GM12891 (cell line): ENCODE measurements around the gene MMP28.

Source experiments
- DNase-seq: peaks from one replicate; pipeline ENCODE4 v3.0.0; 2011; ENCODE audit warnings: low spot score; ENCODE audit not compliant: insufficient read length
- FAIRE-seq: peaks from 2 replicates; lab custom pipeline; 2011; peaks lifted over from hg19 to GRCh38; lab: Jason Lieb, UNC
- PAX5 ChIP-seq: IDR thresholded peaks from 2 replicates; pipeline ENCODE4 v1.6.1; 2011; ENCODE audit warnings: low read length, moderate library complexity, mild to moderate bottlenecking; ENCODE audit not compliant: insufficient read depth, severe bottlenecking
- POLR2A ChIP-seq: IDR thresholded peaks from 2 replicates; pipeline ENCODE4 v1.6.1; 2011; ENCODE audit warnings: low read depth, low read length, control low read depth
- POLR2AphosphoS5 ChIP-seq: IDR thresholded peaks from 2 replicates; pipeline ENCODE4 v1.6.1; 2011; ENCODE audit warnings: low read depth, low read length, control low read depth
- POU2F2 ChIP-seq: IDR thresholded peaks from 2 replicates; pipeline ENCODE4 v1.6.1; 2011; ENCODE audit warnings: low read depth, mild to moderate bottlenecking, control low read depth, low read length, moderate library complexity
- SPI1 ChIP-seq: IDR thresholded peaks from 2 replicates; pipeline ENCODE4 v1.6.1; 2011; ENCODE audit warnings: low read depth, low read length, control low read depth
- TAF1 ChIP-seq: IDR thresholded peaks from 2 replicates; pipeline ENCODE4 v1.6.1; 2011; ENCODE audit warnings: low read depth, low read length, control low read depth

The MMP28 gene

GRCh38 chr17:35801583-35802224 is 6.3 kb upstream of the MMP28 start:
- FAIRE-seq = no peak
- DNase-seq = no peak
- TF ChIP-seq TAF1 = no peak
- no peak for TF ChIP-seq PAX5
- no peak for TF ChIP-seq POU2F2
- no peak for TF ChIP-seq SPI1
- no peak for TF ChIP-seq POLR2AphosphoS5
- TF ChIP-seq POLR2A = no peak

DNA sequence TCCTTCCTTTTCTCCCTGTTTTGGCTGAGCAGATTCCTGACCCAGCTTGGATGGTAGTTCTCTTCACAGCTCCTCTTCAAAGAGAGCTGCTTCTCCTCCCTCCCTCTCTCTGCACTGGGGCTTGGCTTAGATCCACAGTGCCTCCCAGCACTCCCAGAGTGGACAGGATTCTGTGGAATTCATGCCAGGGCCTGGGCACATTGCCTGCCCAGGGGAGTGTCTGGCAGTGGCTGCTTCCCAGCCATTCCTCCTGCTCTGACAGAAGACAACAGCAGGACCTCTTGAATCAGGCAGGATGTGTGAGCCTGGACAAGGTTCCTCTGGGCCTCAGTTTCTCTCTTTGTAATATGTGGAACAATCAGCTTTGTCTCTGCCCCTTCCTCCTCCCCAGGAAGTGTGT is 4.5 kb upstream of the MMP28 start:
- FAIRE-seq (no peak), DNase-seq (no peak)
- TF ChIP-seq SPI1 (no peak), PAX5 (no peak), POU2F2 (no peak), TAF1 (no peak)

GRCh38 chr17:35797918-35798317 is 2.5 kb upstream of the MMP28 start:
- no peak for DNase-seq
- FAIRE-seq = no peak
- TF ChIP-seq SPI1 = no peak
- no peak for TF ChIP-seq POU2F2

- TF ChIP-seq POU2F2 (no peak), TAF1 (no peak), SPI1 (no peak), POLR2A (no peak), PAX5 (no peak), POLR2AphosphoS5 (no peak)
- FAIRE-seq (no peak), DNase-seq (no peak)
Measured at GRCh38 chr17:35797370-35797769, 1.9 kb upstream of the MMP28 start.

GRCh38 chr17:35796942-35797341 is 1.5 kb upstream of the MMP28 start:
- TF ChIP-seq POLR2A (no peak), POLR2AphosphoS5 (no peak), TAF1 (no peak), POU2F2 (no peak), PAX5 (no peak), SPI1 (no peak)

DNA sequence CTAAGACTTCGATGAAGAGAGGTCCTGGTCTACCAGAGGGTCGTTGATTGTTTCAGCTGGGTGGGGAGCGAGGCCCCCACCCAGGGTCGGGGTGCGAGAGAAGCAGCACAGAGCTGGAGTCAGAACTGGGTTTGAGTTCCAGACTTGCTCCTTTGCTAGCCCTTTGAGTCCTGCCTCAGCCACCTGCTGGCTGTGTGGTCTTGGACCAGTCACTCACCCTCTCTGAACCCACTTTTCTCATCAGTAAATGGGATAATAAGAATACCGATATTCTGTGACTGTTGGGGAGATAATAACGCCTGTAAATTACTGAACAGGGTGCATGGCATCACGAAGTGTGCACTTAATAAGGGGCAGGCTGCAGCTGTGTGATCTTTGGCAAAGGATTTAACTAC is 427 bp upstream of the MMP28 start:
- FAIRE-seq = no peak
- no peak for TF ChIP-seq POLR2AphosphoS5
- no peak for TF ChIP-seq PAX5
- TF ChIP-seq TAF1 = no peak
- no peak for TF ChIP-seq POLR2A
- no peak for TF ChIP-seq SPI1
- TF ChIP-seq POU2F2 = no peak
- DNase-seq = no peak

More at GRCh38 chr17:35796942-35797341, 1.5 kb upstream of the MMP28 start:
- no peak for FAIRE-seq
- no peak for DNase-seq

- FAIRE-seq (no peak), DNase-seq (no peak)
- TF ChIP-seq POU2F2 (no peak), SPI1 (no peak), PAX5 (no peak), POLR2A (no peak), TAF1 (no peak), POLR2AphosphoS5 (no peak)
Measured at GRCh38 chr17:35793257-35793656, 2.2 kb downstream of the MMP28 start.

DNA sequence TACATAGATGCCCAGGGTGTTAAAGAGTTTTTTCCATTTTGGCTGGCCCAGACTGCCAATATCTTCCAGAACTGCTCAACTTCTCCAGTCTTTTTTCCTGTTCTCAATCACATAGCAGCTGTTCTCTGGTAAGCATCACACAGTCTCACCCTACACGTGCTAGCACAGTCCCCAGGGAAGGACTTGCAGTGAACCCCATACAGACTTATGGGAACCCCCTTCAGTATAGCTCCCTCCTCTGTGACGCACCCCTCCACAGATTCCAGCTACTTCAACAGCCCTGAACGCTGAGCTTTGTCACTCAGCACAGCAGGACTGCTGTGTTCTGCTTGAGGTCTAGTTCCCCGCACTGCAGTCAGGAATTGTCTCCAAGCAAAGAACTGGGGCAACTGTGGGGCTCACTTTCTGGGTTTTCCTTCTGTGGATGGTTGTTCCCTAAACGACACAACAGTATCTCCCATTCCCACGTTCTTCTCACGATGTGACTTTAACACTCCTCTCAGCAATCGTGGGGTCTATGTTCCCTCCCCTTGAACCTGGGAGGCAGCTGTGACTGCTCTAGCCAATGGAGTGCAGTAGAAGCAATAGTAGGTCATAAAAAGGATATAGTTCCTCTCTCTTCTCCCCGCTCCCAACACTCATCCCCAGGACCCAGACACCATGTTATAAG is 3.6 kb downstream of the MMP28 start:
- FAIRE-seq = no peak
- no peak for TF ChIP-seq POU2F2
- no peak for TF ChIP-seq TAF1
- no peak for TF ChIP-seq POLR2AphosphoS5
- TF ChIP-seq POLR2A = no peak
- TF ChIP-seq PAX5 = no peak
- TF ChIP-seq SPI1 = no peak

DNA sequence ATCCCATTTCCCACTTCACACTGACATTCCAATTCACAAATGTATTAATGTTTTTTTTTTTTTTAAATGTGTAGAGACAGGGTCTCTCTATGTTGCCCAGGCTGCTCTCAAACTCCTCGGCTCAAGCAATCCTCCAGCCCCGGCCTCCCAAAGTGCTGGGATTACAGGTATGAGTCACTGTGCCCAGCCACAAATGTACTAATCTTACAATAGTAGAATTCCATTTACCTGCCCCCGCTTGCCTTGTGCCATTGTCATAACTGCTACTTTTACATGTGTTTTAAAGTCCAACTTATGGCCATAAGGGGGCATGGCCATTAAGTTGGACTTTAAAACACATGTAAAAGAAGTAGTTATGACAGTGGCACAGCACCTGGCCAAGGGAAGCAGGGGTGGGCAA is 4.6 kb downstream of the MMP28 start:
- TF ChIP-seq POLR2AphosphoS5 (no peak), SPI1 (no peak), TAF1 (no peak), PAX5 (no peak), POU2F2 (no peak), POLR2A (no peak)
- DNase-seq (no peak), FAIRE-seq (no peak)

More for the DNA sequence above, 3.6 kb downstream of the MMP28 start:
- DNase-seq = no peak

DNA sequence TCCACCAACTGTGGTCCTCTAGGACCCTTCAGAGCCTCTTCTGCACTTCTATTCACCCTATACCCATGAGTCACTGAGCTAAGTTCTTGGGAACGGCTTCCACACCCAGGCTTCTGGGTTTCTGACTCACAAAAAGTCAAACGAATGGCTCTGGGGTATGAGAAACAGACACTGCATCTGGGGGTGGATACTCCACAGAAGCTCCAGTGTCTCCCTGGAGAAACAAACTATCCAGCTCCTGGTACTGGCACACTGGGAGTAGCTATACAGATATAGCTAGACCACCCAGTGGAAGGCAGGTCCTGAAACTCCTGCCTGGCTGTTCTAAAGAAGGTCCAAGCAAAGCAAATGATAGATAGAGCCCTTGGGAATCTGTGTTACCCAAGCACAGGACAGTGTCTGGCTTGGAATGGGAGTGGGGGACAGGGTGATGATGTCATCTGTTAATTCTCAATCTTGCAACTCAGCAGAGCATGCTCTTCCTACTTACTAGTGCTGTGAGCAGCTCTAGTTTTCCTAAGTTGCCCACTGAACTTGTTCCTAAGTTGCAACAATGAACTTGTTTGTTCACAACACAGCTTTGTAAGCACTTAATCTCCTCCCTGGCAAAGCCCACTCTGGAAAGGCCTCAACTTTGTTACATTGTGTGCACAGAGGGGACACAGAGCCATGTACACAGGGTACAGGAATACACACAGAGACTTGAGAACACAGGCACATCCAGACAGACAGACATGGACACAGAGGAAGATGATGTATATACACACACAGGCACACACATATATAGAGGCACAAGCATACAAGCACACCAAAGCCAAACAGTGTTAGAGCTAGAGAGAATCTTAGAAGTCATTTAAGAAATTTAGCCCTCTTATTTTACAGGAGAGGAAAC is 6.7 kb downstream of the MMP28 start:
- DNase-seq (no peak), FAIRE-seq (no peak)
- no peak for TF ChIP-seq SPI1
- no peak for TF ChIP-seq POLR2A
- no peak for TF ChIP-seq POU2F2
- TF ChIP-seq POLR2AphosphoS5 = no peak
- no peak for TF ChIP-seq TAF1
- no peak for TF ChIP-seq PAX5
